Epithelial cell of esophagus (primary cell): Measurements from ENCODE around the gene HELT.
"Not testable (repeated sequence)": the region's sequence is repeated elsewhere in the genome, so short reads cannot be mapped to it uniquely, and the experiment has no call there.

Source experiments
- DNase-seq: peaks from one replicate; pipeline ENCODE4 v3.0.0; 2010; ENCODE audit warnings: low read depth
- H3K4me3 ChIP-seq: 2 replicates; pipeline ENCODE4 v1.5.1; 2011; ENCODE audit warnings: mild to moderate bottlenecking, low read length, control low read depth
- TF ChIP-seq, protein P1 (sequence below): IDR thresholded peaks from 2 replicates; pipeline ENCODE4 v1.5.1; 2011; ENCODE audit warnings: low read depth, mild to moderate bottlenecking, low read length, control low read depth, inconsistent platforms; ENCODE audit not compliant: insufficient read depth; ENCODE audit errors: missing control alignments

The HELT gene

DNA sequence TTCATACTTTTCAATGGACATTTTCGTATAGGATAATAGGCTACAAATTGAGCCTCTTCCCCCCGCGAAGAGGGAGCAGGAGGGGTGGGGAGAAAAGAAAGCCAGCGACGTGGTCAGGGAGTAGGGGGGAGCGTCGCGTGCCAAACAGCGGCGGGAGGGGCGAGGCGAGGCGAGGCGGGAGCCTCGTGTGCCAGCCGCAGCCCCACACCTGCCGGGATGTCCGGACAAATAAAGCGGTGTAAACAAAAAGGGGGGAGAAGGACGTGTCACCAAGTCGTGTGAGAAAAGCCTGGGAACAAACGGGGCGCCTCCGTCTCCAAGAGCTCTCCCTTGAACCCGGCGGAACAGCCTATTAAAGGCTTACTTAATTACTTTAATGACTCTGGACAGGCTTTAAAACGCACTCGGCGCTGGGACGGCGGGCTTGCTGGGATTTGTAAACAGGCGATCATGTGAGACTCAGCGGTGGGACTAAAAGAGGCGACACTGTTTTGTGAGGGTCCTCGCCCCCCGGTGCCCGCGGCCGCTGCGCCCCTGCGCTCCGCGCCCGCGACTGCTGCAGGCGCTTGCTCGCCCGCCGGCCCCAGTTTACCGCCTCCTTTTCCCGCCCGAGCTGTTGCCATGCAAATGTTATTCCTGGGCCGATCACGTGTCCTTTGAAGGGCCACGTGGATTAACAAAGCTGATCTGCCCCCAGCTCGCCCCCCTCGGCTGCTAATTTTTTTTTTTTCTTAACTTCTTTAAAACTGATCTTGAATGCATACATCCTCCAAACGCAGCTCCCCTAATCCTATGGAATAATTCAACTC lies at the start of gene HELT:
Gene HELT, plus strand, starts transcription at position 527 of the 809 bp plus-strand sequence. CDS start 439 bp downstream, outside the sequence.
- H3K4me3 ChIP-seq = no peak within 1 kb of the TSS
- DNase-seq = no peak
- TF ChIP-seq, protein P1, sequence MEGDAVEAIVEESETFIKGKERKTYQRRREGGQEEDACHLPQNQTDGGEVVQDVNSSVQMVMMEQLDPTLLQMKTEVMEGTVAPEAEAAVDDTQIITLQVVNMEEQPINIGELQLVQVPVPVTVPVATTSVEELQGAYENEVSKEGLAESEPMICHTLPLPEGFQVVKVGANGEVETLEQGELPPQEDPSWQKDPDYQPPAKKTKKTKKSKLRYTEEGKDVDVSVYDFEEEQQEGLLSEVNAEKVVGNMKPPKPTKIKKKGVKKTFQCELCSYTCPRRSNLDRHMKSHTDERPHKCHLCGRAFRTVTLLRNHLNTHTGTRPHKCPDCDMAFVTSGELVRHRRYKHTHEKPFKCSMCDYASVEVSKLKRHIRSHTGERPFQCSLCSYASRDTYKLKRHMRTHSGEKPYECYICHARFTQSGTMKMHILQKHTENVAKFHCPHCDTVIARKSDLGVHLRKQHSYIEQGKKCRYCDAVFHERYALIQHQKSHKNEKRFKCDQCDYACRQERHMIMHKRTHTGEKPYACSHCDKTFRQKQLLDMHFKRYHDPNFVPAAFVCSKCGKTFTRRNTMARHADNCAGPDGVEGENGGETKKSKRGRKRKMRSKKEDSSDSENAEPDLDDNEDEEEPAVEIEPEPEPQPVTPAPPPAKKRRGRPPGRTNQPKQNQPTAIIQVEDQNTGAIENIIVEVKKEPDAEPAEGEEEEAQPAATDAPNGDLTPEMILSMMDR = no peak

GRCh38 chr4:184968784-184969201 lies 49.5 kb upstream of the HELT start:
- peak; percentile 74 for DNase-seq
- TF ChIP-seq, protein P1 = no peak
- no peak overlapping the region for H3K4me3 ChIP-seq

- TF ChIP-seq, protein P1 = no peak
- no peak overlapping the region for H3K4me3 ChIP-seq
- no peak for DNase-seq
Measured at GRCh38 chr4:184969610-184970009, 48.7 kb upstream of the HELT start.

DNA sequence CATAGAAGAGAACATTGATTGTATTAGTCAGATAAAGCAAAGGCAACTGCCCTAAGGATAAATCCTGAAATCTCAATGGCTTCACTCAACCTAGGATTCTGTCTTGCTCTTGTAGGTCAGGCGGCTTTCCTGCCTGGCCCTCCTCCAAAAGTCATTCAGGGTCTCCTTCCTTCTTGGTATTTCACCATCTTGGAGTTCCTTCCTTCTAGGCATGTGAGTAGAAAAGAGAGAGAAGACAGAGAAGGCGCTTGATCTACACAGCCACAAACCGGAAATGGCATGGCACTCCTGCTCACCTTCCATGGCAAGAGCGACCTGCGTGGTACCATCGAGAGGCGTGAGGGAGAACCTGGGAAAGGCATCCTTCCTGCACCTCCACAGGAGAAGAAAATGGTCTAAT lies 45.3 kb upstream of the HELT start:
- TF ChIP-seq, protein P1 = no peak

GRCh38 chr4:184976348-184976747 lies 41.9 kb upstream of the HELT start:
- not testable (repeated sequence) for H3K4me3 ChIP-seq, DNase-seq

More for the DNA sequence above, 45.3 kb upstream of the HELT start:
- no peak overlapping the region for H3K4me3 ChIP-seq
- no peak for DNase-seq

DNA sequence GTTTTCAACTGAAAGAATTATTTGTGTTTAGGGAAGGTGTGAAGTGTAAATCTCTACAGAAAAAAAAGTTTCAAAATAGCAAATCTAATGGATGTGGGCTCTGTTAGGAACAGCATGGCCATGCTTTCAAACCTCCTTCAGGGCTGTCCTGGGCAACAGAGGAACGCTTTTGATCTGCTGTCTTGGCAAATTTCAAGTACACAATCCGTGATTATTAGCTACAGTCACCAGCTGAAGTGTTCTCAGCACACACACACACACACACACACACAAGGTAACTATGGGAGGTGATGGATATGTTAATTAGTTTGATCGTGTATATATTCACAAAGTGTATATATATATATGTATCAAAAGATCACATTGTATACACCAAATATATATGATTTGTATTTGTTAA lies 40.5 kb upstream of the HELT start:
- H3K4me3 ChIP-seq = no peak overlapping the region
- no peak for DNase-seq
- TF ChIP-seq, protein P1 = no peak

DNA sequence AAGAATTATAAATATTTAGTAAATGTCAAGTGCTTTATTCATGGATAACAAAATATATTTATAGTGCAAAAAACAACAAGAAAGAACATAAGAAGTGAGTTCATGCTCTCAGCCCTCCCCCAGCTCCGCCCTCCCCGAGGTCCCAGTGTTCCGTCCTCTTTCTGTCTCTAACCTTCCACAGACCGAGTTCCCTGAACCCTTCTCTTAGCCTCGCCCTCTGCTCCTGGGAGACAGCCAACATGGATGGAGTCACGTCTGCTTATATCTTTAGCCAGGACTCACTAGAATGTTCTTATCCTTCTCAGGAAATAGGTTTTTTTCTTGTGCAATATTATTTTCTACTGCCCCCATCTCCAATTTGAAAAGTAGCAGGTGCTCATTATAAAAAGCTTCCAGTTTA lies 40.1 kb upstream of the HELT start:
- TF ChIP-seq, protein P1 = no peak
- DNase-seq = no peak
- H3K4me3 ChIP-seq = no peak overlapping the region
